ENCODE measurements around the gene CERK.

DNA sequence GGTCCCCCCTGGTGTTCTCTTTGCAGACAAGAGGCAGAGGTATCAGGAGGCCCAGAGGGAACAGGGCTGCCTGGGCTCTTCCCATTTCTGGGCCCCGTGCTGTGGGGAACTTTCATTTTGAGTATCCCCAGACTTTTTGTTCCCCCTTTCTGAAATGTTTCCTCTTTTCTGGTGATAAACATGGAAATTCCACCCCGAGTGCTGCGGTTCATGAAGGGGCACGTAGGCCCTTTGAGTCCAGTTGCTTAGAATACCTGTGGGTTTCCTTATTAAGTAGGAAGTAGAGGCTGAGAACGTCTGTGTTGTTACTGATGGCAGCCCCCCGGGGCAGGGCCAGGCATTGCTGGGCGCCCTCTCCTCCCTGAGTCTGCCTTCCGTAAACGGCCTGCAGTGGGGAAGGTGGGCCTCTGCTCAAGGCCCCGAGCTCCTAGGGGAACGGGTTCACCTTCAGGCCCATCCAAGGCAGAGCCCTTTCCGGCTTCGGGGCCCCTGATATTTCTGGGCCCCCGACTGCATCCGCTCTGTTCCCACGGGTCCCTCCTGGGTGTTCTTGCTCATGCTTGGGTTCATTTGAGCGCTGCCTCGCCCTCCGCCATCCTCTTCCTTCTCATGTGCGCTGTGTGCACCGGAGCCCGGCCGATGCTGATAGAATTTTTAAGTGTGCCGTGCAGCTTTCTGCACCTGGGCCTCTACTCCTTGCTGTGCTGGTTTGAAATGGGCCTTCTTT is 36.4 kb upstream of the CERK start:
- TF ChIP-seq, protein P1, sequence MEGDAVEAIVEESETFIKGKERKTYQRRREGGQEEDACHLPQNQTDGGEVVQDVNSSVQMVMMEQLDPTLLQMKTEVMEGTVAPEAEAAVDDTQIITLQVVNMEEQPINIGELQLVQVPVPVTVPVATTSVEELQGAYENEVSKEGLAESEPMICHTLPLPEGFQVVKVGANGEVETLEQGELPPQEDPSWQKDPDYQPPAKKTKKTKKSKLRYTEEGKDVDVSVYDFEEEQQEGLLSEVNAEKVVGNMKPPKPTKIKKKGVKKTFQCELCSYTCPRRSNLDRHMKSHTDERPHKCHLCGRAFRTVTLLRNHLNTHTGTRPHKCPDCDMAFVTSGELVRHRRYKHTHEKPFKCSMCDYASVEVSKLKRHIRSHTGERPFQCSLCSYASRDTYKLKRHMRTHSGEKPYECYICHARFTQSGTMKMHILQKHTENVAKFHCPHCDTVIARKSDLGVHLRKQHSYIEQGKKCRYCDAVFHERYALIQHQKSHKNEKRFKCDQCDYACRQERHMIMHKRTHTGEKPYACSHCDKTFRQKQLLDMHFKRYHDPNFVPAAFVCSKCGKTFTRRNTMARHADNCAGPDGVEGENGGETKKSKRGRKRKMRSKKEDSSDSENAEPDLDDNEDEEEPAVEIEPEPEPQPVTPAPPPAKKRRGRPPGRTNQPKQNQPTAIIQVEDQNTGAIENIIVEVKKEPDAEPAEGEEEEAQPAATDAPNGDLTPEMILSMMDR (IDR thresholded peaks at IDR 0.05; ENCODE audit: low read depth, low read length): no peak
- TF ChIP-seq, protein P2, sequence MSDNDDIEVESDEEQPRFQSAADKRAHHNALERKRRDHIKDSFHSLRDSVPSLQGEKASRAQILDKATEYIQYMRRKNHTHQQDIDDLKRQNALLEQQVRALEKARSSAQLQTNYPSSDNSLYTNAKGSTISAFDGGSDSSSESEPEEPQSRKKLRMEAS (IDR thresholded peaks at IDR 0.05; ENCODE audit: low read depth, low read length): no peak
- TF ChIP-seq MYC (IDR thresholded peaks at IDR 0.05; ENCODE audit: low read depth, low read length): no peak

Measured in NB4 (cell line).